HG03159 (cell line): ENCODE measurements around the gene EEF1AKMT2.
"Not testable (repeated sequence)": the region's sequence is repeated elsewhere in the genome, so short reads cannot be mapped to it uniquely, and the experiment has no call there.

ENCODE experiments used
- ATAC-seq: cut with Tn5 transposase; IDR thresholded peaks from one replicate; pipeline ENCODE4 v1.9.1; 2021; ENCODE audit warnings: mild to moderate bottlenecking, moderate library complexity; ENCODE audit not compliant: unreplicated experiment

Gene EEF1AKMT2

GRCh38 chr10:124791547-124792348 is at the start of gene EEF1AKMT2:
EEF1AKMT2 (minus strand) TSS chr10:124791887; CDS start chr10:124791833, 54 bp downstream.
- ATAC-seq = peak; percentile 87

- ATAC-seq = no peak
These were observed 46.0 kb upstream of the EEF1AKMT2 start for GRCh38 chr10:124837687-124838086.

GRCh38 chr10:124831116-124831515 is 39.4 kb upstream of the EEF1AKMT2 start:
- no peak for ATAC-seq

GRCh38 chr10:124830445-124830844 is 38.8 kb upstream of the EEF1AKMT2 start:
- no peak for ATAC-seq

- no peak for ATAC-seq
These were observed 37.9 kb upstream of the EEF1AKMT2 start for GRCh38 chr10:124829447-124830115.

- no peak for ATAC-seq
These were observed 35.8 kb upstream of the EEF1AKMT2 start for GRCh38 chr10:124827474-124827873.

GRCh38 chr10:124826262-124826661 is 34.6 kb upstream of the EEF1AKMT2 start:
- no peak for ATAC-seq

GRCh38 chr10:124825702-124826101 is 34.0 kb upstream of the EEF1AKMT2 start:
- ATAC-seq = no peak

GRCh38 chr10:124824932-124825331 is 33.2 kb upstream of the EEF1AKMT2 start:
- ATAC-seq = not testable (repeated sequence)

- ATAC-seq = no peak
These were observed 32.8 kb upstream of the EEF1AKMT2 start for GRCh38 chr10:124824507-124824906.

GRCh38 chr10:124821520-124821919 is 29.8 kb upstream of the EEF1AKMT2 start:
- ATAC-seq = no peak

- ATAC-seq = no peak
These were observed 28.4 kb upstream of the EEF1AKMT2 start for GRCh38 chr10:124820121-124820520.

GRCh38 chr10:124802313-124802675 is 10.6 kb upstream of the EEF1AKMT2 start:
- peak; percentile 36 for ATAC-seq

GRCh38 chr10:124799211-124799610 is 7.5 kb upstream of the EEF1AKMT2 start:
- ATAC-seq = no peak

- no peak for ATAC-seq
These were observed 7.1 kb upstream of the EEF1AKMT2 start for GRCh38 chr10:124798781-124799180.

- no peak for ATAC-seq
These were observed 6.7 kb upstream of the EEF1AKMT2 start for GRCh38 chr10:124798364-124798763.

- ATAC-seq = no peak
These were observed 1.3 kb upstream of the EEF1AKMT2 start for GRCh38 chr10:124792998-124793352.

- not testable (repeated sequence) for ATAC-seq
These were observed 8.8 kb downstream of the EEF1AKMT2 start for GRCh38 chr10:124782900-124783299.

GRCh38 chr10:124768791-124769190 is 22.9 kb downstream of the EEF1AKMT2 start:
- ATAC-seq = no peak

GRCh38 chr10:124765256-124765655 is 26.4 kb downstream of the EEF1AKMT2 start:
- no peak for ATAC-seq

GRCh38 chr10:124763267-124763666 is 28.4 kb downstream of the EEF1AKMT2 start:
- ATAC-seq = no peak

GRCh38 chr10:124762281-124762680 is 29.4 kb downstream of the EEF1AKMT2 start:
- no peak for ATAC-seq
